A673 (cell line): ENCODE results near the gene TTBK2. TPM values are rescaled to one million over a fixed set of nuclear protein-coding genes. Genes with fewer than 3 reads are reported as not detected.

ENCODE experiments used
- BruUV-seq: library from RNA; stranded (reverse); fragments of 400-500 nt; replicated peaks from 2 replicates; lab custom pipeline; 2021; lab: Mats Ljungman, UMichigan
- CTCF ChIA-PET: fragments of 300-600 bp; sonication (Branson Sonifier 250); formaldehyde crosslinking; loops from one replicate; lab custom pipeline; 2022; ENCODE audit warnings: antibody characterized with exemption; lab: Charles Lee
- POLR2A ChIA-PET: fragments of 300-600 bp; sonication (Branson Sonifier 250); formaldehyde crosslinking; loops from one replicate; lab custom pipeline; 2022; ENCODE audit warnings: antibody characterized with exemption; ENCODE audit not compliant: low non-redundant PET; lab: Charles Lee
- DNase-seq: peaks from one replicate; pipeline ENCODE4 v3.0.0-alpha.2; 2015; ENCODE audit warnings: low spot score
- H3K27ac ChIP-seq: fragments of 200-600 bp; sonication (generic); 2 replicates; pipeline ENCODE4 v1.5.1; 2016; ENCODE audit warnings: mixed run types, low read depth, mild to moderate bottlenecking, mixed read lengths, antibody characterized with exemption, low read length; ENCODE audit not compliant: poor library complexity, severe bottlenecking
- H3K27me3 ChIP-seq: fragments of 200-600 bp; sonication (generic); replicated peaks from 2 replicates; pipeline ENCODE4 v1.6.1; 2017; ENCODE audit warnings: mixed run types, low read depth, mild to moderate bottlenecking, mixed read lengths, antibody characterized with exemption, low read length; ENCODE audit not compliant: insufficient read depth, poor library complexity
- H3K36me3 ChIP-seq: fragments of 200-600 bp; sonication (generic); 2 replicates; pipeline ENCODE4 v1.6.1; 2016; ENCODE audit warnings: mixed run types, mild to moderate bottlenecking, mixed read lengths, antibody characterized with exemption, low read length; ENCODE audit not compliant: insufficient read depth, poor library complexity, severe bottlenecking
- H3K4me1 ChIP-seq: fragments of 200-600 bp; sonication (generic); 2 replicates; pipeline ENCODE4 v1.6.1; 2017; ENCODE audit warnings: mixed run types, mild to moderate bottlenecking, mixed read lengths, antibody characterized with exemption, low read length; ENCODE audit not compliant: insufficient read depth, poor library complexity, severe bottlenecking
- H3K4me3 ChIP-seq: fragments of 200-600 bp; sonication (generic); 2 replicates; pipeline ENCODE4 v1.5.1; 2016; ENCODE audit warnings: low read depth, mixed run types, mild to moderate bottlenecking, mixed read lengths, low read length; ENCODE audit not compliant: poor library complexity, severe bottlenecking
- H3K9me3 ChIP-seq: fragments of 200-600 bp; sonication (generic); 2 replicates; pipeline ENCODE4 v1.6.1; 2016; ENCODE audit warnings: mixed run types, low read depth, mild to moderate bottlenecking, mixed read lengths, antibody characterized with exemption, low read length; ENCODE audit not compliant: poor library complexity, severe bottlenecking
- CTCF ChIP-seq: fragments of 300-800, 200-600 bp; sonication (generic); conservative IDR thresholded peaks from 2 replicates; pipeline ENCODE4 v1.5.1; 2017; ENCODE audit warnings: low read depth, mild to moderate bottlenecking, antibody characterized with exemption, low read length, moderate library complexity, mixed read lengths
- EZH2 ChIP-seq: fragments of 200-600 bp; sonication (generic); IDR thresholded peaks from 2 replicates; pipeline ENCODE4 v1.6.1; 2017; ENCODE audit warnings: borderline replicate concordance, low read depth, mild to moderate bottlenecking, mixed read lengths, antibody characterized with exemption, low read length; ENCODE audit not compliant: poor library complexity, severe bottlenecking
- intact Hi-C: fragments of 100-400 bp; cut with micrococcal nuclease; formaldehyde crosslinking; loops from one replicate; pipeline ENCODE4 v1.10.0; 2022; ENCODE audit not compliant: unreplicated experiment
- total RNA-seq: library from RNA; stranded (reverse); gene quantifications from 2 replicates; pipeline ENCODE4 v1.2.3, GENCODE V29; 2021

TTBK2 gene
- total RNA-seq, 1 experiment from 2014 or later = 15.8 TPM

- no peak overlapping the region for H3K4me3 ChIP-seq
- intact Hi-C loops = no loop called here
- POLR2A ChIA-PET = no interaction called here
- no peaks in the 10 kb centered on the region for H3K4me1 ChIP-seq
- H3K27me3 ChIP-seq = no peaks in the 10 kb centered on the region
- BruUV-seq = no TSS peak
- peaks cover 3% of the 10 kb centered on the region for H3K36me3 ChIP-seq
- CTCF ChIA-PET = no interaction called here
- DNase-seq = no peak
- H3K27ac ChIP-seq = no peak overlapping the region
- H3K9me3 ChIP-seq = no peaks in the 10 kb centered on the region
- no peak for TF ChIP-seq CTCF
- no peak for TF ChIP-seq EZH2
Observed at GRCh38 chr15:42712584-42712983, 208.0 kb downstream of the TTBK2 start.

DNA sequence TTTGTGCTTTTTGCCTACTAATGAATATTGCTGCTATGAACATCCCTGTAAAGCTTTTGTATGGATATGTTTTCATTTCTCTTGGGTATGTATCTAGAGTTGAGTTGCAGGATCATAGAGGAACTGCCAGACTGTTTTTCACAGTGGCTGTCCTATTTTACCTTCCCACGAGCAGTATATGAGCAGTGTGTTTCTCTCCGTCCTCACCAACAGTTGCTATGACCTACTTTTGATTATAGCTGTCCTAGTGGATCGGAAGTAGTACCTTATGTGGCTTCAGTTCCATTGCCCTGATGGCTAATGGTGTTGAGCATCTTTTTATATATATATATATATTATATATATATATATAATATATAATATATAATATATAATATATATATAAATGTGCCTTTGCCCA, 208.8 kb downstream of the TTBK2 start:
- CTCF ChIA-PET = no interaction called here
- no peak overlapping the region for H3K4me3 ChIP-seq
- H3K4me1 ChIP-seq = no peaks in the 10 kb centered on the region
- H3K9me3 ChIP-seq = no peaks in the 10 kb centered on the region
- H3K27ac ChIP-seq = no peak overlapping the region
- no peak for DNase-seq
- no peaks in the 10 kb centered on the region for H3K27me3 ChIP-seq
- H3K36me3 ChIP-seq = peaks cover 3% of the 10 kb centered on the region
- BruUV-seq = no TSS peak
- TF ChIP-seq CTCF = no peak
- TF ChIP-seq EZH2 = no peak
- intact Hi-C loops = no loop called here
- POLR2A ChIA-PET = no interaction called here

- no TSS peak for BruUV-seq
Observed at GRCh38 chr15:42710662-42711061, 209.9 kb downstream of the TTBK2 start.

More at GRCh38 chr15:42710662-42711061, 209.9 kb downstream of the TTBK2 start:
- no peak for TF ChIP-seq EZH2
- Histone ChIP-seq H3K9me3 (no peaks in the 10 kb centered on the region), H3K27me3 (no peaks in the 10 kb centered on the region), H3K27ac (no peak overlapping the region), H3K4me1 (no peaks in the 10 kb centered on the region), H3K4me3 (no peak overlapping the region), H3K36me3 (peaks cover 3% of the 10 kb centered on the region)
- intact Hi-C loops = no loop called here
- DNase-seq = no peak
- ChIA-PET POLR2A (no interaction called here), CTCF (no interaction called here)
